T follicular helper cell (primary cell): Measurements from ENCODE around the gene LONRF2.
A peak's percentile ranks its signal among the peaks of the same experiment; 100 is the strongest.

Experiments used
- DNase-seq: peaks from one replicate; pipeline ENCODE4 v3.0.0-alpha.2; 2020; ENCODE audit warnings: low read depth

LONRF2 gene

GRCh38 chr2:100275200-100275589 is 47.1 kb downstream of the LONRF2 start:
- DNase-seq: no peak

DNA sequence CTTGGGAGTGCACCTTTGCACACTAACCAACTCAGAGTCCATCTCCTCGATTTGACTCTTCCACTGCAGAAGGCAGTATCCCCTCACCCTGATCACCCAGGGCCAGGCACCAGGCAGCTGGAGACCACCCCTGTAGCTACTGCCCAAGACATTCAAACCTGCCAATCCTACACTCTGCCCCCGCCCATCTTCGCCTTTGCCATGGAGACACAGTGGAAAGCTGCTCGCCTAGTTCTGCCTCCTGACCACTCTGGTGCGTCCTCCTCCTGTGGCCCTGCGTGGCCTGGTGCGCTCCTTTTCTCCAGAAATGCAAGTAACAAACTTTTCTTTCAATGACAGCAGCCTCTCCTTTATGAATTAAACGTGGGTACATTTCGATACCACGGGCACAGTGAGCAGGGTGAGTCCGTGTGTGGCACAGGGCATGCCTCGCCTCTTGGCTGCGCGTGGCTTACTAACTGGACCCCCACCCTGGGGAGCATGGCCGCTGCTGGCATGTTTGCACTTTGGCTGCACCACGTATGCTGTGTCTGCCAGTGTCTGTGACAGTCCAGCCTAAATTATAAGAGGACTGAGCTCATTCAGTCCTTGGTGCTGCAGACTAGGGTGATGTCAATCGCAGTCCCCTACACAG is 47.6 kb downstream of the LONRF2 start:
- no peak for DNase-seq

GRCh38 chr2:100274076-100274475 is 48.2 kb downstream of the LONRF2 start:
- DNase-seq: no peak

- no peak for DNase-seq
These were observed 48.9 kb downstream of the LONRF2 start for GRCh38 chr2:100273387-100273786.

GRCh38 chr2:100272841-100273329 is 49.4 kb downstream of the LONRF2 start:
- DNase-seq: no peak

DNA sequence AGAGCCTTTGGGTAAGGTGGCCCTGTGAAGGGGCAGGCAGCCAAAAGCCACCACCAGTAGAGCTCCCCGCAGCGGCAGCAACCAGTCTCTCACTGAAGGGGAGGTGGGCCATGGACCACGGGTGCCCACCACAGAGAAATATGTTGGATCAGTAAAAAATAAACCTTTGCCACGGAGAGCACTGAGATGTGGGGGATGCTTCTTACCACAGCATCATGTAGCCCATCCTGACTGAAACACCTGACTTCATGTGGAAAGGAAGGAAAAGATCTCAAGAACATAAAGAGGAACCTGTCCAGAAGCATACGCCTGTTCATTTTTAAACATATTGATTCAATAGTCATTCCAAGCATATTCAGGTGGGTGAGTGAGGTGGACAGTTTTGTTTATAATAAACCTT is 51.1 kb downstream of the LONRF2 start:
- no peak for DNase-seq

- DNase-seq: no peak
These were observed 51.7 kb downstream of the LONRF2 start for GRCh38 chr2:100270381-100271146.

DNA sequence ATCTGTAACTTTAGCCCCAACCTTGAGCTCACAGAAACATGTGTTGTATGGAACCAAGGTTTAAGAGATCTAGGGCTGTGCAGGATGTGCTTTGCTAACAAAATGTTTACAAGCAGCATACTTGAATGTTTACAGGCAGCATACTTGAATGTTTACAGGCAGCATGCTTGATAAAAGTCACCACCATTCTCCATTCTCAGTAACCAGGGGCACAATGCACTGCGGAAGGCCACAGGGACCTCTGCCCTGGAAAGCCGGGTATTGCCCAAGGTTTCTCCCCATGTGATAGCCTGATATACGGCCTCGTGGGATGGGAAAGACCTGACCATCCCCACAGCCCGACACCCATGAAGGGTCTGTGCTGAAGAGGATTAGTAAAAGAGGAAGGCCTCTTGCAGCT is 52.4 kb downstream of the LONRF2 start:
- DNase-seq: no peak

GRCh38 chr2:100268986-100269385 is 53.3 kb downstream of the LONRF2 start:
- DNase-seq: no peak

DNA sequence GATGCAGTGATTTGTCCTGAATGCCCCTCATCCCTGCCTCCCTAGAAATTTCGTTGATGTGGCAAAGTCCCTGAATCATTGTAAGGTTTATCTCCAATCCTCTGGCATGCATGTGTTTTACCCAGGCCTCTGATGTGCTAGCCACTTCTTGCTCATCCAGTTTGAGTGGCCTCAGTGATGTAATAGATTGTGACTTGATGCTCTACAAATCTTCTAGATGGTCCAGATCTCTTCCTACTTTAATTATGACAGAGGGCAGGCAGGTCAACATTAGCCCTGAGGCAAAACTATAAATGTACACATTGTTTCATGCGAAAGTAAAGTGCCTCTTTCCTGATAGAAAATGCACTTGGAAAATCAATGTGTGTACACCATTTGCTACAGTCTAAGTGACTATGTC is 54.5 kb downstream of the LONRF2 start:
- no peak for DNase-seq

GRCh38 chr2:100266126-100266525 is 56.2 kb downstream of the LONRF2 start:
- no peak for DNase-seq

- no peak for DNase-seq
These were observed 57.1 kb downstream of the LONRF2 start for GRCh38 chr2:100265226-100265625.

GRCh38 chr2:100264651-100265050 is 57.6 kb downstream of the LONRF2 start:
- no peak for DNase-seq

GRCh38 chr2:100264121-100264520 is 58.2 kb downstream of the LONRF2 start:
- no peak for DNase-seq

DNA sequence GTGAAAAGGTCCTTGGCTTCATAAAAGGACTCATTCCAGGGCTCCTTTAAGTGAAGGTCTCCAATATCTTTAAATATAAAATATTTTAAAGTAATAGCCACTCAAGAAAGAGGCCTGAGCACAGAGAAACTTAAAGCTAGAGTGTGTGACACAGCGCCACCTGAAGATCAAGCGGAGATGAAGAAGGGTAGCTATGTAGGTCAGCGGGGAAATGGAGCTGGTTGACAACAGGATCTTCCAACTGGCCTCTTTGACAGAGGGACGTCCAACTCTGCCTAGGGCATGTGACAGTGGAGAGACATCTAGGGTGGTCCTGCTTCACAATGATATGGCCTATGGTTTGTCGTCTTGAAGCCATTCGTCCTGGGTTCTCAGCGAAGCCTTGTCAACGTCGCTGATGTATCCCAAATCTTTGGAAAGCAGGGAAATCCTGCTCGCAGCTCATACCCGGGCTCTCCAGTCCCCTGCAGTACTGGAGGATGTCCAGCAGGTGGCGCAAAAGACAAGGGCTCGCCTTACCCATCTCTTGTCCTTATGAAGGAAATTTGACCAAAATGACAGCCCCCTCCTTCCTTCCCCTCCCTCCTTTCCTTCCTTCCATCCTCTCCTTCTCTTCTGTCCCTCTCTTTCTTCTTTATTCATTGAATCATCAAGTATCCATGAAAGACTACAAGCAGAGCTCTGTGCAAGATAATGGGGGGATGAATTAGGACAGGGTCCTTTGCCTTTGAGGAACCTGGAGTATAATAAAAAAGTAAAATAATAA is 59.6 kb downstream of the LONRF2 start:
- DNase-seq: peak; percentile 20

- DNase-seq: no peak
These were observed 60.3 kb downstream of the LONRF2 start for GRCh38 chr2:100262046-100262445.

- no peak for DNase-seq
These were observed 61.3 kb downstream of the LONRF2 start for GRCh38 chr2:100260712-100261620.

GRCh38 chr2:100259106-100259505 is 63.2 kb downstream of the LONRF2 start:
- no peak for DNase-seq

DNA sequence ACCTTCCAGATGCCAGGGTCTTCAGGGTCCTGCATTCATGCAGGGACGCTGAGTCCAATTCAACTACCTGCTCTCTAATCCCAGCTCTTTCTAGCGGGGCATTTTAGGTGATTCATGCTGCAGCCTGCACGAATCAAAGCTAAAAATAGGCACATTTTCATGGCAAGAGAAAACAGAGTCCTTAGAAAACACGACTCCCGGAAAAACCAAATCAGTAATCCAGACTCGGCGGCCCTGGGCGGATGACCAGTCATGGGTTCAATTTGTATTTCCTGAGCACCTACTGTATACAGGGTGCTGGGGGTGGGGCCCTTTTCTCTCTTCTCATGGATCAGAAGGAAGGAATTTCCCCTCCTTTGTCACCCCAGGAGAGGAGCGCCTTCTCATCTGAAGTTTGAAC is 64.4 kb downstream of the LONRF2 start:
- no peak for DNase-seq

DNA sequence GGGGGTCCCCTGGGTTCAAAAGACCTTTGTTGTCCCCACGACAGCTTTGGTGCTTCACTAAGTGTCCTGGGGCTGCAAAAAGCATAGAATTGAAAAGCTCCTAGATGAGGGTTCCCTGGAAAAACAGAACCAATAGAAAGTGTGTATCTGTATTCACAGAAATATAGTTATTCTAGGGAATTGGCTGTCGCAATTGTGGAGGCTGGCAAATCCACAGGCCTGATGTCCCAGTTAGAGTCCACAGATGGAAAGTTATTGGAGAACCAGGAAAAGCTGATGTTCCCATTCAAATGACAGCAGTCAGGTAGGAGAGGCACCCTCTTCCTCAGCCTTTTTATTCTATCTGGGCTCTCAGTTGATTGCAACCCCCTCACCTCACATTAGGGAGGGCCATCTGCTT is 65.5 kb downstream of the LONRF2 start:
- DNase-seq: no peak

DNA sequence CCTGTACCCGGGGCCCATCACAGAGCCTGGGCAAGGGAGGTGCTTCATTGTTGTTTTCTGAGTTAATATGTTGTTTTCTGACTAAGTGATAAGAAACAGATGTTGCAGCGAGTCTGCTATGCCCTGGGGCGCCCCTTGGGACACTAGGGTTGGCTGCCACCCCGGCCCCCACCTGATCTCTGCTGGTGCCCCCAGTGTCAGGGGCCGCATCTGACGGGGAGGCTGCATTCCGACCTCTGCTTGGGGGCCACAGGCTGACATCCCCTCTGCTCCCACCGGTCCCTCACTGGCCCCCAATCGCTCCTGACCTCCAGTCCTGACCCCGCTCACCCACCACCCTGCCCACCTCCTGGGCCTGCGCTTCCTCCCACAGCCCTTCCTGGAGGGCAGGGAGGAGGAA is 65.9 kb downstream of the LONRF2 start:
- no peak for DNase-seq
